SKM-1 treated with dmso at 0.1 percent for 144 hours (cell line): ENCODE data around the gene OR4D6.

ENCODE experiments used
- DNase-seq: peaks from one replicate; lab custom pipeline; 2025; ENCODE audit not compliant: unreplicated experiment; lab: John Stamatoyannopoulos, UW

Gene OR4D6

DNA sequence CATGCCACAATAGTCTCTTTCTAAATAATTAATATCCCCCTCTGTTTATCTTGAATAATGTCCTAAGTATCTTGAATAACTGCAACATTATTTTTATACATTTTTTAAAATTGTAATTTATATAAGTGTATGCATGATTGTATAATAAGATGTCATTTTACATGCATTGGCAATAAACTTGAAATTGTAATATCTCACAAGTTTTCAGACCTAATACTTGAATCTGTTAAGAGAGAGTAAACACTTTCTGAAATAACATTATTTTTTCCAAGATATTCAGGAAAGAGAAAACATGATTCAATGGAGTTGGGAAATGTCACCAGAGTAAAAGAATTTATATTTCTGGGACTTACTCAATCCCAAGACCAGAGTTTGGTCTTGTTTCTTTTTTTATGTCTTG, 46.5 kb downstream of the OR4D6 start, which contains the start of gene OR4D11:
TSS of gene OR4D11 (plus strand) at position 301 of the 400 bp plus-strand sequence. CDS start at position 301, 0 bp downstream.
- DNase-seq = no peak
